DMS79 (cell line): ENCODE measurements around the gene ANO6.
"Not testable (repeated sequence)": the region's sequence is repeated elsewhere in the genome, so short reads cannot be mapped to it uniquely, and the experiment has no call there.

Source experiments
- DNase-seq: peaks from one replicate; lab custom pipeline; 2025; lab: John Stamatoyannopoulos, UW

Gene ANO6

DNA sequence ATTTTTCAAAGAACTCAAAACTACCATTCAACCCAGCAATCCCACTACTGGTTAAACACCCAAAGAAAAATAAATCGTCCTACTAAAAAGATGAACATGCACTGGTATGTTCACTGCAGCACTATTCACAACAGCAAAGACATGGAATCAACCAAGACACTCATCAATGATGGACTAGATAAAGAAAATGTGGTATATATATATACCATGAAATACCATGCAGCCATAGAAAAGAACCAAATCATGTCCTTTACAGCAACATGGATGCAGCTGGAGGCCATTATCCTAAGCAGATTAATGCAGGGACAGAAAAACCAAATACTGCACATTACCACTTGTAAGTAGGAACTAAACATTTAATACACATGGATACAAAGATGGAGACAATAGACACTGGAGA is 3.8 kb upstream of the ANO6 start:
- DNase-seq = no peak

DNA sequence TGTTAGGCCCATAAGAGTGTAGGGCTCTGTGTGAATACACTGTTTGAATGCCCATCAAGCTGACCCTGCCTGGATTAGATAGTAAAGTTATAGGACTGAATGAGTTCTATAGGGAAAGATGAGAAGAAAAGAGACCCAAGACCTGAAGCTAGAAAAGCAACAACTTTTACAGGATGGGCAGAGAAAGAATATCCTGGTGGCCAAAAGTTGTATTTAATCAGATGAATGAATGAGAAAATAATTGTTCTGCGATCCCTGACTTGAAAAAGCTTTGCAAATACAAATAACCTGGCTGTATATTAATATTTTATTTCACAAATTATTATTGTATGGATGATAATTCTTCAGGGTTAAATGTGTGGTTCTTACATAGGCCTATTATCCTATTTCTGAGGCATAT is 2.8 kb upstream of the ANO6 start:
- no peak for DNase-seq

DNA sequence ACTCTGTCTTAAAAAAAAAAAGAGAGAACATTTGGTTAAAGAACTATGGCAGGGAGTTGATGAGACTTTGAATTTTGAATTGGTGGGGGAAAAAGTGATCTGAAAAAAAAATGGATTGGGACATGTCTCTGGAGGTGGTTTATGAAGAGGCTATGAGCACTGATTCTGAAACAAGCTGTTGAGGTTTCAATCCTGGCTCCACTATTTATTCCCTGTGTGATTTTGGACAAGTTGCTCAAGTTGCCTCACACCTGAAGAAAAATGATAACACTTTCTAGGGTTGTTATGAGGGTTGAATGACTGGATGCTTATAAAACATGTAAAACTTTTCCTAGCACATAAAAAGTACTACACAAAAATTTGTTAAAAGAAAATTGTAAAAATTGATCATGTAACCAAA is 1.8 kb upstream of the ANO6 start:
- no peak for DNase-seq

DNA sequence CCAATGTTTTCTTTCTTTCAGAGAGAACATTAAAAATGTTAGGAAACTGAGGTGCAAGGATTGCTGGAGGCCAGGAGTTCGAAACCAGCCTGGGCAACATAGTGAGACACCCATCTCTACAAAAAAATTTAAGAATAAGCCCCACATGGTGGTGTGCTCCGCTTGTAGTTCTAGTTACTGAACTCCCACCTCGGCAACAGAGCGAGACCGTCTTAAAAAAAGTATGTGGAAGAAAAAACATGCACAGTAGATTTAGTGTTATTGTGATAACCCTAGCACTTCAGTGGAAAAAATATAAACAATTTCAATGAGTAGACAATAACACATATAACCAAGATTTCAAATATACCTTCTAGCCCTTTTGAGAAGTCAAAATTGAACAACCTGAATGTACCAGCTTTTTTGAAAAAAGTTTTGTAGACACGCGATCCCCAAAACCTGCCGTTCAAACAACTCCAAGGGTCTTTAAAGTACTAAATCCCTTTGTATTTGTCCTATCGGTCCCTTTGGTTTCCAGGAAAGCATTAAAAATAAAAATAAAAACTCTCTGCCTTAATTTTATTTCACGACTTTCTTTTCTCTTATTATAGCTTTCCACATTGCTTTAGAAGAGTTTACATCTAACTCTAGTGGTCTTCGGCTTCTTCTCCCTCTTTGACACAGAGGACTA is 1.0 kb upstream of the ANO6 start:
- DNase-seq = no peak

DNA sequence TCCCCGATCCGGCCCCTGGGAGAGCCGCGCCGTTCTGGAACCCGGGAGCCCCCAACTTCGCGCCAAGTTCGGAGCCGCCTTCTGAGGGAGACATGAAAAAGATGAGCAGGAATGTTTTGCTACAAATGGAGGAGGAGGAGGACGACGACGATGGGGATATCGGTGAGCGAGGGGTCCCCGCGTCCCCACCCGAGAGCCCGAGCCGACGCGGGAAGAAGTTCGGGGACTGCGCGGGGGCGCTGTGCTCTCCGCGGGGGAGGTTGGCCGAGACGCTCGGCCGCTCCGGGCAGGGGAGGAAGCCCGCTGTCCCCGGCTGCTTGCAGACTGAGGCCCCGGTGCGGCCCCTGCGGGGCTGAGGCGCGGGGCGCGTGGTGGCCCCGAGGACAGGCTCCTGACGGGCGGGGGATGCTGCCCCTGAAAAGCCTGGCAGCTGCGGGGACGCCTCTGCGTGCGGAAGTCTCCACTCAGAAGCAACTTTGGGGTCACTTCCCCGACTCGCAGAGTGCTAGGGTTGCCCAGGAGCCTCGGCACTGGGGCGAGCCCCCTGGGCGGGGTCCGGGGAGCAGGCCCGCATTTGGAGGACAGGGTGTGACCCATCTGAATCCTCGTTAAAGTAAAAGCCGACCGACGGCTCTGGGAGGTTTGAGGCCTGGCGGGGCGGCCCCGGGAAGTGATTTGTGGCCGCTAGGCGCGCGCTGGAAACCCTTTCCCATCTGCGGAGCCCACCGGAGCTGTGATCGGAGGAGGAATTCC is 511 bp downstream of the ANO6 start:
- DNase-seq = no peak

DNA sequence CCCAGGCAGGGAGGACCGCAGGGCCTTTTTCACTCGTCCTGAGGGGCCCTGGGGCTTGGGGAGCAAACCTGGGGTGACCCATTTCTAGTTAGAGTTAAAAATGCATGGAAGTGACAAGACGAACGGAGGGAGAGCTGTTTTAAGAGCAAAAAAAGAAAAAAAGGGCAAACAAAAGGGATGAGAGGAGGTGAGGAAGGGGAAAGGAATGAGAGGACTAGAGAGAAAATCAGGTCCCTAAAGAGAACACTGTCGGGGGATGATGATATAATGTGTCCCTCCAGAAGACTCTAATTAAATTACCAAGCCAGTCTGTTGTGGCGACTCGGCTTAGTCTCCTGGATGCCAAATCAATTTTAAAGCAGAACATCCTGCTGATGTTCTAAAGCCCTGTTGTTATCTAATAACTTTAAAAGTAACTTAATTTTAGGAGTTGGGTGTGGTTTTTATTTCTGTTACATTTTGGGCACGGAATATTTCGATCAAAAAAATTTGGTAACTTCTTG is 1.1 kb downstream of the ANO6 start:
- no peak for DNase-seq

DNA sequence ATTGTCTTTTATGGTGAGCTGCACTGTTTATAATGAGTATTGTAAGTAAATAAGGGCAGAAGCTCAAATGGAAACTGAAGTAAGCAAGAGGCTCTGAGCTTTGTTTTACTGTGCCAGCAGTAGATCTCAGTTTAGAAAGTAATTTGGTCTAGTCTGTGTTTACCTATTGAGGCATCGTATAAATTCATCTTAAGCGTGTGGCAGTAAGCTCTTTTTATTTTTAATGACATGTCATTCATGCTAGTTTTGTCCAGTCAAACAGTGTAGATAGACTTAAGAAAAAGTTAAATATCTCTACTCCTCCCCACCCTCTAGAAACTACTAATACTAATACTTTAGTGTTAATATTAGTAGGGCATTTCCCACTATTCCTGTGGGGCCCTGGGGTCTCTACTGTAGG is 2.0 kb downstream of the ANO6 start:
- DNase-seq = no peak

DNA sequence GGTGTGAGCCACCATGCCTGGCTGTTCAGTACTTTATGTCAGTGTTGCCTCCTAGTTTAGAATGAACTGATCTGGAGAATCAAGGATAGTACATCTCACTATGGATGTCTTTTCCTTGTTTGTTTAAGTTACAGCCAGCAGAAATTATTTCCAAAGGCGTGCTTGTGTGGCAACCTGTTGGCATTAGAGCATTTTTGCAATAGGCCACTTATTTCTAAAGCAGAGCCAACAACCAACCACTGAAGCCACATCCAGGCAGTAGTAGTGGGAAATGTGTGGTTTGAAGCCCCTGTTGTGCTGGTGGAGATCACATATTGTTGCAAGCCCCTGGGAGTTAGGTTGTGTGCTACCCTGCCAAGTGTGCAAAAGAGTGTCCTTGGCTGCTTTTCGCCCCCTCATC is 3.7 kb downstream of the ANO6 start:
- DNase-seq = no peak

DNA sequence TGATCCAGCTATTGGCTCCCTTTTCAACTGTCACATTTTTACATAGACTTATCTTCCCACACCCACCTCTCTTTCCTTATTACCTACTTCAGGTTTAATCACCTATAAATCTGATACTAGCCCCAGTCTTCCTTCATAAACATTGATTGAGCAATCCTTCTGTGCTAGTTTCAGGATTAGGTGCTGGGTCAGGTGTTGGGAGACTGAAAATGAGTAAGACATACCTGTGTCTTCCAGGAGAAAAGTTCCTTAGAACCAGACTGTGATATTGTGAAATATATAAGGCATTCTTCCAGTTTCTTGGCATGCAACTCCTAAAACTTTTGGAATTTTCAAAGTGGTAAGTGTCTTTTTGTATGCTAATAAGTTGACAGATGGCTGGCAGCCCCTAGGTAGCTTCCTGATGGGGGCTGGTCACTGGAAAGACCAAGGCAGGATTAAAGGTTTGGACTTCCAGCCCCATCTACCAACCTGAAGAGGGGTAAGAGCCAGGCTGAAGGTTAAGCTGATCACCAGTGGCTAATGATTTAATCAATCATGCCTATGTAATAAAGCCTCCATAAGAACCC is 4.6 kb downstream of the ANO6 start:
- no peak for DNase-seq

DNA sequence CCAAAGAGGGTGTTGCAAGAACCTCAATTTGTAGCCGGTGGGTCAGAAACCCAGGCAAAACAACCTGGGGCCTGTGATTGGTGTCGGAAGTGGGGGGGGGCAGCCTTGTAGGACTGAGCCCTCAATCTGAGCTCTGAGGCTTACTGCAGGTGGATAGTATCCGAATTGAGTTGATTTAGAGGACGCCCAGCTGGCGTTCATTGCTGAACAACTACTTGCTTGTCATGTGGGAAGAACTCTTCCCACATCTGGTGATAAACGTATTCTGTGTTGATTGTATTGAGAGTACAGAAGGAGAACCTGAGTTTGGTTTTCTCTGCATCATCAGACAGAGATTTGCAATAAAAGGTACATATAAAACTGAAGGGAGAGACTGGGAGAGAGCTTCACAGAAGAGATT is 5.1 kb downstream of the ANO6 start:
- DNase-seq = no peak

DNA sequence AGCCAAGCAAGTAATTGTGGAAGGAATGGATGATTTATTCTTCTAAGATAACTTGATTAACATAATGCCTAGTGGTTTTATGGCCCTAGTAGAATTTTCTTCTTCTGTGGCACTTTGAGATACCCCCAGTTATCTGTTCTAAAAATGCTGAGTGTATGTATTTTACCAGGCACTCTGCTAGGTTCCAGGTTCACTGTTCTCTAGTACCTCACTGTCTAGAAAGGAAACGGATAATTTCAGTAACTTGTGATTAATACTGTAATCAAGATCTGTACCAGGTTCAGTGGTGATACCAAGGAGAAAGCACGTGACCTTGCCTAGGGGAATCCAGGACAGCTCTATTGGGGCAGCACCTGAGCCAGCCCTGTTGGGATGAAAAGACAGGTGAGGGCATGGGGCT is 8.0 kb downstream of the ANO6 start:
- DNase-seq = no peak

DNA sequence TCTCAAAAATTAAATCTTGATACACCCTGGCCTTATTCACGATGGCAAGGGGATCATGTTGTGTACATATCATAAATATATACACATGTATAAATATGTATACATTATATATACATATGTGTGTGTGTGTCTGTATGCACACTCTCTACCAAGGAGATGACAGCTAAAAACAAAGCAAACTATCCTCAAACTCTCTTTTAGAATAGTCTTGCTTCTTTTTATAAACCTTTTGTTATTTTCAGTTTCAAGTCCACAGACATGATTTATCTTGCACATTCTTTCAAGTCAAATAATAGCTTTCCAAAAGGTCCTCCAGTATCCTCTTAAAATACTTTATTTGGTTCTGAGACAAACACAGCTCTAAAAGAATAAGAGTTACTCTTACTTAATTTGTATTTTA is 8.4 kb downstream of the ANO6 start:
- no peak for DNase-seq

DNA sequence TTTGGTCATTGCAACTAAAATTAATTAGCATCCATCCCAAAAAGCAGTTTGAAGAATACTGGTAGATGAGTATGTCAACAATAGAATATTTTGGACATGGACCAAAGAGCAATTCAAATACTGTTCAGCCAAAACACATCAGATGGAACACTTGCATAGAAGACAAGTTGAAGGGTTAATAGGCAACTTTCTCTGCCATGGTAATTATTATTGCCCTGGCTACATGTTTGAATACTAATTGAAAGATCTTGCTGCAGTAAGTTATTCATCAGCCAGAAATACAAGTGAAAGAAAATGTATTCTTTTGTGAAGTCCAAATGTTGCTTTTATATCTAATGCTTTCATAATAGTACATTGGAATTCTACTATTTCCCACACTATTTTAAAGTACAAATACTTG is 10.1 kb downstream of the ANO6 start:
- DNase-seq = no peak

DNA sequence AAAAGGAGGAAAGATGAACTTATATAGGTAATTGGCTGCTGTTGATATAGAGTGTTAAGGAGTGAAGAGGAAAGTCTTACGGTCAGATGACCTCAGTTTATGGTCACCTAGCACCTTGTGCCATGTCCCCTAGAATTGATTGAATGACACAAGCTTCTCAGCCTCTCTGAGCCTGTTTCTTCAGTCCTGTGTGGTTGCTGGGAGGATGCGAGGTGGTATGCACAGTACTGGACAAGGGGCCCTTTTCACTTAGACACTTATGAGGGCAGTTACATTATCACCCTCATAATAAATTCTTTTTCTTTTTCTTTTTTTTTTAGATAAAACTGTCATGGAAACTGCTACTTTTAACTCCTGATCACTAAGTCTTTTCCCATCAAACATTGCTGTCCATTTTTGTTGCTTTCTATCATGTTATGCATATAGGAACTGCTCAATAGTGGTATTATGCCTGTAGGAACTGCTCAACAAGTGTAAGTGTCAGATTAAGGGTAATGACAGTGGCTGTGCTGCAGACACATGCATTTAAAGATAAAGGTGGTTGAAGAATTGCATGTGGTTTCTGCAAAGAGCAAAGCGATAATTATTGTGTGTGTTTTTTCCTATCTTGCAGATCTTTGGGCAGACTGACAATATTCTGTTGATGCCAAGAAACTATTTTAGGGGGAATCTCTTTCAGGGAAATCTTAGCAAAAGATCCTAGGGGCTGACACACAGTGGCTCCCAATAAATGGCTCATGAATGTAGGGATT is 11.6 kb downstream of the ANO6 start:
- DNase-seq = no peak

DNA sequence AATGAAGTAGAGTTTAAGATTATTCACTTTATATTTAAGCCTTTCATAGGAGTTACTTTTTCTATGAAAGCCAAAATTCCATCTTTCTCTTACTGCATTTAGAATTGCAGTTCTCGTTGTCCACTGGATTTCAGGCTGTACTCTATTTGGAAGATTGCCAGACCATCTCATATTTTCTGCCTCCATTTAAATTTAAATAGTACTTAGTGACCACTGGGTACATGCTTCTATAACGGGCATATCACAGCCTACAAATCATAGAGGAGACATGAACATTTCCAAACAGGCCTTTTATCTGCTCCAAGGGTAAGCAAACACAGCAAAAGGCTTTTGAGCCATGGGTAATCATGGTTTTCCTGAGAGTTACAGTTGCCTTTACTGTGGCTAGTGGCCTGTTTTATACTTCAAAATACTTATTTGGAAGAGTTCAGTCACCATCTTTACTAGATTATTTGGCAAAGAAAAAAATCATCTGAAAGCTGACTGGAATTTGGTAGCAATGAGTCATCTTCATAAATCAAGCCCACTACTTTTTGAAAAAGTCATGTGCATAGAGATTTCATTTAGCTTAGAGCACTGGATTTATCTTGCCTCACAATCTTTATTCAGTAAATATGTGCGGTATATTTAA is 15.7 kb downstream of the ANO6 start:
- no peak for DNase-seq

DNA sequence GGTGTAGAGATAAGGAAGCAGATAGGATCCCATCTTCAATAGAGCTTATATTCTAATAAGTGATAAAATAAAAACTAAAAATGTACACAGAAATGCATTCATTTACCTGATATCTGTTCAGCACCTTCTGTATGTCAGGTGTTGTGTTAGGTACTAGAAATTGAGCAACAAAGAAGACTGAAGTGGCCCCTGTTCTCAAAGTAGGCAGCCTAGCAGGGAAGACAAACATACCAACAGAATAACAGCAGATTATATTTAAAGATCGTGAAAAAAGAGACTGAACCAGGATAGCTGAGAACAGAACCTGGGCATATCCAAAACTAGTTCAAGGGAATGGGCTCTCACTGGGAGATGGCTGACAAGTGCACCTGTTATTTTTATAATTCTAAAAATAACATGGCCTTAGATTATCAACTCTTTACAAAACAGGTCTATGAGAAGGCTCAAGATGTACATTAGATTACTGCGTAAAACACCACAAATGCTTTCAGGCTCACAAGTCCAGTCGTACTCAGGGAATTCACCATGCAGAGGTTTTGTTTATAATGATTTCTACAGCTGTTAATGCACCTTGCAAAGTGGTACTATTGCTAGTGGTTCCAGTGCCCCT is 16.4 kb downstream of the ANO6 start:
- DNase-seq = no peak

DNA sequence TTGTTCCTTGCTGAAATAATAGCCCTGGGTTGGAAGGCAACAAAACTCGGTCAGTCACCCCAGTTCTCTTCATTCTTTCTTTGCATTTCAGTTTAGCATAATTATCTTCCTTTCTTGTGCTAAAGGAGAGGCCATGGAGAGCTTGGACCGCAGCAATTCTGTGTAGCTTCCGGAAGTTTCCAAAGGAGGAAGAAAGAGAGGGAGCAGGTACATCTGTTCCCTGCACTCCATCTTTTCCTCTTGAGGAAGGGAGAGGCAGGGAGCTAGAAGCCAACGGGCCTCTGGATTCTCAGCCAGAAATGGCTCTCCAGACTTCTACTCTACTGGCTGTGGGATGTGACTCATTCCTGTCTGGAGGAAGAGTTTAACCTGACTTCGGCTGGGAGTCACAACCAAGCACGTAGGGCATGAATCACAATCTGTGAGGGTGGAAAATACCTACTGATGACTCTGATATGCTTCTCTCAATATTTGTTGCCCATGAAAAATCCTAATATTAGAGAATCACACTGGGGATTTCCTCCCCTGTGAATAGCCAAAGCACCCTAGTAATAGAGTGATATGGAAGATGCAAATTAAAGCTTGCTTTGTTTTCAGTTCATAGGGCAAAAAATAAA is 17.0 kb downstream of the ANO6 start:
- no peak for DNase-seq

DNA sequence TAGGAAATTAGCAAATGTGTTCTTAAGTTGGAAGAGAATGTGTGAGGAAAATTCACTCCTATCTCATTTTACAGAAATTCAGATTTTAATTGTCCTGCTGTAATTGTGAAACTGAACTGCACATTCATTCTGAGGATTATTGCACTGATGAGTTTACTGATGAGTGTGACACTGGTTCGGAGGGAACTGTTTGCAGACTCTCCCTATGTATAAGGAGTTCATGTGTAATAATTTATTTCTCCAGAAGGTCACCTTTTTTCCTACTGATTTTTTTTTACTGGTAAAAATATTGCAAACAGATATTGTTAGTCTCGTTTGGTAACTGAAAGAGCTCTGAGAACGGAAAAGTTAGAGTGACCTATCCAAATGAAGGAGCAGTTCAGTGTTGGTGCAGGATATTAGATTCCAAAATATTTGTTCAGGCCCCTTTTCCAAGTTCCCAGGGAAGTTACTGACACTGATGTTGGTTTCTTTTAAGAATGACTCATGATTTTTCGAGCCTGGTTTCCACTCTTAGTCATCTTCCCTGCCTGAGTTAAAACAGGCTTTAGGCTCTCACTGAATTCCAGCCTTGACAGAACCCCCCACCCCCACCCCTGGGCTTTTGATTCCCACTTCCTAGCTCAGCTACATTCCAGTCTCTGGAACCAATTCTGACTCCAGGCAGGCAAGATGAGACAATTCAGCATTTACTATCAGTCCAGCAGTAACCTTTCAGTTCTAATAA is 18.4 kb downstream of the ANO6 start:
- DNase-seq = no peak

DNA sequence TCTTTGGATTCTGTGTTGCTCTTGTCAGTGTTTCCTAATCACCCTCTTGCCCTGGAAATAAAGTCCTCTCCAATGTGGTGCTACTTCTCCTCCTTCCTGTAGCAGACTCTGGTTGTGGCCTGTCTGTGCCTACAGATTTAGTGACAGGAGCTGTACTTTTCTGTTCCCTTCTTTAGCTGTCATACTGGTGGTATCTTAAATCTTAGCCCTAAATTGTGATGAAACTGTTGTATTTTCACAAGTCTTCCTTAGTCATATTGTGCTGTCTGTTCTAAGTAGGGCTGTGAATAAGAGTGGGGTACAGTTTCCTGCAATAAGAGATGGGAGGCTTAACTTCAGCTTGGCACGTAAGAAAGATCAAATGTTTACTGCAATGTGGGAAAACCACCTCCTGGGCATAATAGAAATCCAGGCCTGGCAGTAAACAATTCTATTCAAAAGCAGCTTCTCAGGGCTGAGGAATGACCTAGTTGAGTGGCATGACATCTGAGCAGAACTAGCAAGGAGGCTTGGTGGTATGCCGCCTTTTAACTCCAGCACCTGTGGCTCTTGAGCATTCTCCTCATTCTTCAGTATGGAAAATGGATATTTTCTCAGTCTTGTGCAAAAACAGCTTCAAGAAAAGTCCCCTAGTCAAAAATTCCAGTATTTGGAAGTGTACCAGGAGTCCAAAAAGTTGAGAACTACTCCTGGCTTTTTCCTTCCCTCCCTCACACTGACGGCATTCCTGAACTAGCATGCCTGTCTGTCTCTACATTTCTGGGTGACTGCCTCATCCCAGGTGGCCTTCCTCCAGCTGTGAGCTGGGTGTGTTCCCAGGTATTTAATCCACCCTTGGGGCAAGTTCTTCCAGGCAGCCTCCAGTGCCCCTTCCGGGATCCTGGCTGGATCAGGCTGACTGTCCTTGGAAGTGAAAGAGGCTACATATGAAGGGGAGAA is 19.5 kb downstream of the ANO6 start:
- DNase-seq = no peak

DNA sequence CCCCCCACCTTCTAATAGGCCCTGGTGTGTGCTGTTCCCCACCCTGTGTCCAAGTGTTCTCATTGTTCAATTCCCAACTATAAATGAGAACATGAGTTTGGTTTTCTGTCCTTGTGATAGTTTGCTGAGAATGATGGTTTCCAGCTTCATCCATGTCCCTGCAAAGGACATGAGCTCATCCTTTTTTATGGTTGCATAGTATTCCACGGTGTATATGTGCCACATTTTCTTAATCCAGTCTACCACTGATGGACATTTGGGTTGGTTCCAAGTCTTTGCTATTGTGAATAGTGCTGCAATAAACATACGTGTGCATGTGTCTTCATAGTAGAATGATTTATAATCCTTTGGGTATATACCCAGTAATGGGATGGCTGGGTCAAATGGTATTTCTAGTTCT is 20.5 kb downstream of the ANO6 start:
- DNase-seq = not testable (repeated sequence)
